OCI-LY7 (cell line): ENCODE measurements around the gene CERS6.

ENCODE experiments used
- CTCF ChIP-seq: fragments of 200-600 bp; sonication (generic); conservative IDR thresholded peaks from 2 replicates; pipeline ENCODE4 v1.5.1; 2014; ENCODE audit warnings: mild to moderate bottlenecking, antibody characterized with exemption, low read length, moderate library complexity, mixed read lengths
- EZH2phosphoT487 ChIP-seq: fragments of 200-600 bp; sonication (generic); IDR thresholded peaks from 2 replicates; pipeline ENCODE4 v1.6.1; 2018; ENCODE audit warnings: low read depth, borderline replicate concordance, mild to moderate bottlenecking, mixed run types, antibody characterized with exemption, low read length, moderate library complexity, mixed read lengths

- no peak for TF ChIP-seq CTCF
- TF ChIP-seq EZH2phosphoT487 = no peak
These were observed 3.2 kb downstream of the CERS6 start for GRCh38 chr2:168459256-168459655.
